SK-N-SH (cell line): ENCODE data around the gene DDIT3.
A peak's percentile ranks its signal among the peaks of the same experiment; 100 is the strongest.

ENCODE experiments used
- MXI1 ChIP-seq: IDR thresholded peaks from 2 replicates; pipeline ENCODE4 v1.6.1; 2012; ENCODE audit warnings: mild to moderate bottlenecking, low read depth, low read length, improper control_type of control experiment
- TF ChIP-seq, protein P1 (sequence below): IDR thresholded peaks from 2 replicates; pipeline ENCODE4 v1.6.1; 2012; ENCODE audit warnings: mild to moderate bottlenecking, low read depth, low read length, moderate library complexity
- TF ChIP-seq, protein P2 (sequence below): fragments of 150-350 bp; IDR thresholded peaks from 2 replicates; pipeline ENCODE4 v1.6.1; 2017; ENCODE audit warnings: antibody characterized with exemption, low read length, low read depth, borderline replicate concordance

- no peak; the same call in 1 of the 2 replicates for TF ChIP-seq MXI1
- TF ChIP-seq, protein P1, sequence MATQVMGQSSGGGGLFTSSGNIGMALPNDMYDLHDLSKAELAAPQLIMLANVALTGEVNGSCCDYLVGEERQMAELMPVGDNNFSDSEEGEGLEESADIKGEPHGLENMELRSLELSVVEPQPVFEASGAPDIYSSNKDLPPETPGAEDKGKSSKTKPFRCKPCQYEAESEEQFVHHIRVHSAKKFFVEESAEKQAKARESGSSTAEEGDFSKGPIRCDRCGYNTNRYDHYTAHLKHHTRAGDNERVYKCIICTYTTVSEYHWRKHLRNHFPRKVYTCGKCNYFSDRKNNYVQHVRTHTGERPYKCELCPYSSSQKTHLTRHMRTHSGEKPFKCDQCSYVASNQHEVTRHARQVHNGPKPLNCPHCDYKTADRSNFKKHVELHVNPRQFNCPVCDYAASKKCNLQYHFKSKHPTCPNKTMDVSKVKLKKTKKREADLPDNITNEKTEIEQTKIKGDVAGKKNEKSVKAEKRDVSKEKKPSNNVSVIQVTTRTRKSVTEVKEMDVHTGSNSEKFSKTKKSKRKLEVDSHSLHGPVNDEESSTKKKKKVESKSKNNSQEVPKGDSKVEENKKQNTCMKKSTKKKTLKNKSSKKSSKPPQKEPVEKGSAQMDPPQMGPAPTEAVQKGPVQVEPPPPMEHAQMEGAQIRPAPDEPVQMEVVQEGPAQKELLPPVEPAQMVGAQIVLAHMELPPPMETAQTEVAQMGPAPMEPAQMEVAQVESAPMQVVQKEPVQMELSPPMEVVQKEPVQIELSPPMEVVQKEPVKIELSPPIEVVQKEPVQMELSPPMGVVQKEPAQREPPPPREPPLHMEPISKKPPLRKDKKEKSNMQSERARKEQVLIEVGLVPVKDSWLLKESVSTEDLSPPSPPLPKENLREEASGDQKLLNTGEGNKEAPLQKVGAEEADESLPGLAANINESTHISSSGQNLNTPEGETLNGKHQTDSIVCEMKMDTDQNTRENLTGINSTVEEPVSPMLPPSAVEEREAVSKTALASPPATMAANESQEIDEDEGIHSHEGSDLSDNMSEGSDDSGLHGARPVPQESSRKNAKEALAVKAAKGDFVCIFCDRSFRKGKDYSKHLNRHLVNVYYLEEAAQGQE = peak; percentile 41; the same call in 1 of the 2 replicates
- TF ChIP-seq, protein P2, sequence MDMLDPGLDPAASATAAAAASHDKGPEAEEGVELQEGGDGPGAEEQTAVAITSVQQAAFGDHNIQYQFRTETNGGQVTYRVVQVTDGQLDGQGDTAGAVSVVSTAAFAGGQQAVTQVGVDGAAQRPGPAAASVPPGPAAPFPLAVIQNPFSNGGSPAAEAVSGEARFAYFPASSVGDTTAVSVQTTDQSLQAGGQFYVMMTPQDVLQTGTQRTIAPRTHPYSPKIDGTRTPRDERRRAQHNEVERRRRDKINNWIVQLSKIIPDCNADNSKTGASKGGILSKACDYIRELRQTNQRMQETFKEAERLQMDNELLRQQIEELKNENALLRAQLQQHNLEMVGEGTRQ = 0 out of 2 replicates have a peak, but pooled peaks have one; percentile 28
These were observed at the start of gene DDIT3 for GRCh38 chr12:57520053-57520818.
